Urinary bladder (tissue), 4 donors: ENCODE measurements around the gene PTEN. TPM values are rescaled to one million over a fixed set of nuclear protein-coding genes. Genes with fewer than 3 reads are reported as not detected.
"Not testable (repeated sequence)": the region's sequence is repeated elsewhere in the genome, so short reads cannot be mapped to it uniquely, and the experiment has no call there.

ENCODE experiments used
- DNase-seq: peaks from one replicate; pipeline ENCODE4 v3.0.0-alpha.2; 2015; ENCODE audit errors: extremely low spot score
- H3K27ac ChIP-seq: one replicate; pipeline ENCODE4 v1.5.1; 2013; ENCODE audit warnings: low read depth, mild to moderate bottlenecking, moderate library complexity
- H3K36me3 ChIP-seq: one replicate; pipeline ENCODE4 v1.6.1; 2013; ENCODE audit warnings: mild to moderate bottlenecking, moderate library complexity; ENCODE audit not compliant: insufficient read depth
- H3K4me1 ChIP-seq: one replicate; pipeline ENCODE4 v1.6.1; 2013; ENCODE audit warnings: mild to moderate bottlenecking, moderate library complexity; ENCODE audit not compliant: insufficient read depth
- H3K4me3 ChIP-seq: one replicate; pipeline ENCODE4 v1.5.1; 2013; ENCODE audit warnings: low read depth, low read length
- WGBS: extraction: QIAGEN DNeasy Blood & Tissue Kit; methylation state at CpG from one replicate; pipeline ENCODE4 v1.1.7; 2013; 5-methylcytosine and 5-hydroxymethylcytosine counted together
- polyA plus RNA-seq: library from polyadenylated mRNA; stranded (reverse); fragments of 200-250 nt; gene quantifications from one replicate; pipeline ENCODE4 v1.2.3, GENCODE V29; 2013
- total RNA-seq: library from RNA; depleted of rRNA; stranded (reverse); fragments of >200 nt; gene quantifications from one replicate; pipeline ENCODE4 v1.2.3, GENCODE V29; 2014
- donor health status: healthy with polysubstance abuse.
- donor health status: healthy.

The PTEN gene
- total and polyA plus RNA-seq, 2 donors, result 37.6 to 308 TPM

DNA sequence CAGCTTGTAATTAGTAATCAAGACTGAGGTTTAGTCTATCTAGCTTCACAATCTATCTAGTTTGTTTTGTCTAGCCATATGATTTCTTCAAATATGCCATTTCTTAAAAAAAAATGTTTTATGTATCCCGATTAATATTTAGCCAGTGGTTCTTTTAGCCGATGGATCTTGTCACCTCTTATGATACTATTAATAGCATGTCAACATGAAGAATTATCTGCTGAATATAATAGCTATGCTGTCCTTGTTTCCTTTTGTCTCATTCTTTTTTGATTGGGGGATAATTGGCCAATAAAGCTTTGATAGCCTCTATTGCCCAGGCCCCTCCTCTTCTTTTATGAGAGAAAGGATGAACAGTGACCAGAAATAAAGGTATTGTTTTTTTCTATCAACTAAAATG is 32.8 kb downstream of the PTEN start:
- Histone ChIP-seq H3K4me3 (no peak overlapping the region), H3K27ac (no peak overlapping the region), H3K36me3 (no peaks in the 10 kb centered on the region), H3K4me1 (no peaks in the 10 kb centered on the region)
- WGBS, result 79% methylated on average over 2 of the region's 2 CpGs
- no peak for DNase-seq

DNA sequence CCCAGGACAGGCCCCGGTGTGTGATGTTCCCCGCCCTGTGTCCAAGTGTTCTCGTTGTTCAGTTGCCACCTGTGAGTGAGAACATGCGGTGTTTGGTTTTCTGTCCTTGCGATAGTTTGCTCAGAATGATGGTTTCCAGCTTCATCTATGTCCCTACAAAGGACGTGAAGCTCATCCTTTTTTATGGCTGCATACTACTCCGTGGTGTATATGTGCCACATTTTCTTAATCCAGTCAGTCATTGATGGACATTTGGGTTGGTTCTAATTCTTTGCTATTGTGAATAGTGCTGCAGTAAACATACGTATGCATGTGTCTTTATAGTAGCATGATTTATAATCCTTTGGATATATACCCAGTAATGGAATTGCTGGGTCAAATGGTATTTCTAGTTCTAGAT is 34.5 kb downstream of the PTEN start:
- not testable (repeated sequence) for H3K27ac ChIP-seq, H3K4me1 ChIP-seq, DNase-seq, H3K4me3 ChIP-seq, H3K36me3 ChIP-seq
- 95% methylated on average over 8 of the region's 8 CpGs for WGBS

- not testable (repeated sequence) for H3K27ac ChIP-seq, H3K4me1 ChIP-seq, H3K4me3 ChIP-seq, H3K36me3 ChIP-seq, DNase-seq
- WGBS, result 98% methylated on average over 8 of the region's 8 CpGs
Measured at GRCh38 chr10:87903396-87903795, 40.0 kb downstream of the PTEN start.

GRCh38 chr10:87913156-87913921 is 49.9 kb downstream of the PTEN start:
- no peaks in the 10 kb centered on the region for H3K36me3 ChIP-seq
- H3K4me1 ChIP-seq, result no peaks in the 10 kb centered on the region
- 96% methylated on average over 2 of the region's 2 CpGs for WGBS
- no peak overlapping the region for H3K4me3 ChIP-seq
- DNase-seq, result no peak
- H3K27ac ChIP-seq, result no peak overlapping the region

DNA sequence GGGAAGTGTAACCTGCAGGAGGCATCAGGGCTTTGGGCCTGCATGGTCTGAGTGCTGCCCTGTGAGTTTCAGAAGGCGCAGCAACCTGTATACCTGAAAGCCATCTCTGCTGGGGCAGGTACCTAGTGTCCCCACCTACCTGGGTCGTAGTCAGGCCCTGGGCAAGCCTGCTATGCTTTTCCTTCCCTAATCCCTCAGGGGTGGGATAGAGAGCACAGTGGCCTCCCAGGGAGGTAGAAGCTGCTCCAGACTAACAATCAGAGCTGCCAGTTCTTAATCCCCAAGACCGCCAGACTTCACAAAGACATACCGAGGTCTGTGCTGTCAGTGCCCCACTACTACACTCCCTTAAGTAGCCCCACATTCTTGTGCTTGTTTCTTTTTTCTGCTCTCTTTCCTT is 52.0 kb downstream of the PTEN start:
- Histone ChIP-seq H3K36me3 (no peaks in the 10 kb centered on the region), H3K27ac (no peak overlapping the region), H3K4me3 (no peak overlapping the region), H3K4me1 (no peaks in the 10 kb centered on the region)
- WGBS, result 79% methylated on average over 4 of the region's 4 CpGs
- no peak for DNase-seq

DNA sequence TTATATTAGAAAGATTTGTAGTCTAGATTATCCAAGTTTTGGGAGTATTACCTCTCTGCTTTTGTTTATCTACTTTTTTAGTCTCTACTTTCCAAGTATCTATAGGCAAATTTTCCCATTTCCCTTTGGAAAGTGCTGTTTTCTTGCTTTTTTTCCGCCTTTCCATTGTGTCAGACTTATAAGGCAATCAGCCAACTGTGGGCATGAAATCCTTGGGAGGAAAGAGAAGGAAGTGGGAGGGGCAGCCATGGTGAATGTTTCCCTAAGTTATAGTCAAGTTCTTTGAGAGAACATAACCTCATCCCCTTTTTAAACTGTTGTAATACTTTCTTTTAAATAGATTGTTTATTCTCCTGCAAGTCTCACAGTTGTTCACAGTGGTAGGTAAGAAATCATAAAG is 52.6 kb downstream of the PTEN start:
- Histone ChIP-seq H3K4me3 (no peak overlapping the region), H3K27ac (no peak overlapping the region), H3K36me3 (no peaks in the 10 kb centered on the region), H3K4me1 (no peaks in the 10 kb centered on the region)
- 83% methylated on average over 1 of the region's 1 CpG for WGBS
- no peak for DNase-seq

DNA sequence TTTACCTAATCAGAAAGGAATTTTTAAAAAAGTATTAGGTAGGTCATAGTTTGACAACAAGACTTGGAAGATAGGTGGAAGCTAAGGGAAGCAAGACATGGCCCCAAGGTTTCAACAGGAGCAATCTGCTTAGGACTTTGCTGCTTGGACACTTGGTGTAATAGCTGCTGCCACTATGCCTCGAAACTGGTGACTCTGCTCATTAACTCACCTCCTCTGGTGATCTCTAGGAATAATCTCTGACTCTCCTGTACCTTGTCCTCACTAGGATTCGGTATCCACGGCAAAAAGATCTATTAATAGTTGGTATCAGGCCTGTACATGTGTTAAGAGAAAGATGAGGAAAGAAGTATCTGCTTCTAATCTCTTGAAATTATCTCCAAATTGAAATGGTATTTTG is 53.1 kb downstream of the PTEN start:
- H3K4me3 ChIP-seq, result no peak overlapping the region
- WGBS, result 83% methylated on average over 3 of the region's 3 CpGs
- no peaks in the 10 kb centered on the region for H3K4me1 ChIP-seq
- no peak for DNase-seq
- no peaks in the 10 kb centered on the region for H3K36me3 ChIP-seq
- H3K27ac ChIP-seq, result no peak overlapping the region

GRCh38 chr10:87918254-87918859 is 54.9 kb downstream of the PTEN start:
- no peak overlapping the region for H3K4me3 ChIP-seq
- no peaks in the 10 kb centered on the region for H3K4me1 ChIP-seq
- 36% methylated on average over 3 of the region's 3 CpGs for WGBS
- no peak overlapping the region for H3K27ac ChIP-seq
- no peaks in the 10 kb centered on the region for H3K36me3 ChIP-seq
- no peak for DNase-seq

DNA sequence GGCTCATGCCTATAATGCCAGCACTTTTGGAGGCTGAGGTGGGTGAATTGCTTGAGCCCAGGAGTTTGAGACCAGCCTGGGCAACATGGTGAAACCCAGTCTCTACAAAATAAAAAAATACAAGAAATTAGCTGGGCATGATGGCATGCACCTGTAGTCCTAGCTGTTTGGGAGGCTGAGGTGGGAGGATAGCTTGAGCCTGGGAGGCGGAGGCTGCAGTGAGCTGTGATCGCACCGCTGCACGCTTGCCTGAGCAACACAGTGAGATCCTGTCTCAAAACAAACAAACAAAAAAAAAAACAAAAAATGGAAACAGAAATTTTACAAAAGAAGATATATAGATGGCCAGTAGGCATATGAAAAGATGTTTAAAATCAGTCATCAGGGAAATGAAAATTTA is 57.1 kb downstream of the PTEN start:
- H3K4me1 ChIP-seq, result no peaks in the 10 kb centered on the region
- no peaks in the 10 kb centered on the region for H3K36me3 ChIP-seq
- H3K4me3 ChIP-seq, result no peak overlapping the region
- 98% methylated on average over 4 of the region's 4 CpGs for WGBS
- H3K27ac ChIP-seq, result no peak overlapping the region
- DNase-seq, result no peak

- no peaks in the 10 kb centered on the region for H3K4me1 ChIP-seq
- H3K27ac ChIP-seq, result no peak overlapping the region
- H3K36me3 ChIP-seq, result no peaks in the 10 kb centered on the region
- 68% methylated on average over 10 of the region's 10 CpGs for WGBS
- H3K4me3 ChIP-seq, result no peak overlapping the region
- DNase-seq, result no peak
Measured at GRCh38 chr10:87921931-87922688, 58.7 kb downstream of the PTEN start.

- WGBS, result 96% methylated on average over 4 of the region's 4 CpGs
- no peak for DNase-seq
- Histone ChIP-seq H3K27ac (no peak overlapping the region), H3K36me3 (peaks cover 2% of the 10 kb centered on the region), H3K4me3 (no peak overlapping the region), H3K4me1 (no peaks in the 10 kb centered on the region)
Measured at GRCh38 chr10:87923233-87923632, 59.8 kb downstream of the PTEN start.

- DNase-seq, result no peak
- Histone ChIP-seq H3K4me3 (no peak overlapping the region), H3K4me1 (no peaks in the 10 kb centered on the region), H3K27ac (no peak overlapping the region), H3K36me3 (peaks cover 2% of the 10 kb centered on the region)
- WGBS, result 52% methylated on average over 2 of the region's 2 CpGs
Measured at GRCh38 chr10:87925570-87925969, 62.1 kb downstream of the PTEN start.

- H3K4me3 ChIP-seq, result no peak overlapping the region
- no peak for DNase-seq
- H3K4me1 ChIP-seq, result no peaks in the 10 kb centered on the region
- WGBS, result 74% methylated on average over 2 of the region's 2 CpGs
- no peak overlapping the region for H3K27ac ChIP-seq
- peaks cover 2% of the 10 kb centered on the region for H3K36me3 ChIP-seq
Measured at GRCh38 chr10:87927091-87927490, 63.7 kb downstream of the PTEN start.

DNA sequence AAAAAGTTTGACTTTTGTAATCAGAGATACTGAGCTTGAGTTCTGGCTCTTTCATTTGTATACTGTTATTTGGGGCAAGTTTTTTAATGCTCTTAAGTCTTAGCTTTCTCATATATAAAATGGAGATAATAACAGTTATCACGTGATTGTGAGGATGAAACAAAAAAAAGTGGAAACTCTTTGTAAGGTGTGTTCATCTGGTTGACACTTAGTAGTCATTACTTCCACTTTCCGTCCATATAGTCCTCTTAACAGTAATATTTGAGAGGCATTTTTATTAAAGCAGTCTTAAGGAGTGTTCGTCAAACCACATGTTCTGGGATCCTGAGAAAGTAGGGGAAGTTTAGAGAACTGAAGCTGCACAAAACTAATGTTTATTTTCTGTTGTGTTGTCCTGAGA is 65.6 kb downstream of the PTEN start:
- Histone ChIP-seq H3K4me3 (no peak overlapping the region), H3K27ac (no peak overlapping the region), H3K36me3 (peaks cover 2% of the 10 kb centered on the region), H3K4me1 (no peaks in the 10 kb centered on the region)
- DNase-seq, result no peak
- 58% methylated on average over 3 of the region's 3 CpGs for WGBS
